B cell (primary cell): Measurements from ENCODE around the gene CNNM3. TPM values are rescaled to one million over a fixed set of nuclear protein-coding genes. Genes with fewer than 3 reads are reported as not detected.

ENCODE experiments used
- ATAC-seq: fragments of 200-7000 bp; cut with Tn5 transposase; one replicate; pipeline ENCODE4 v1.10.0; 2021; ENCODE audit warnings: low read depth, mild to moderate bottlenecking, moderate number of reproducible peaks, moderate library complexity
- CTCF ChIA-PET: fragments of 350-600 bp; sonication (Branson Sonifier 250); formaldehyde crosslinking; loops from one replicate; lab custom pipeline; 2021; ENCODE audit warnings: antibody characterized with exemption, inconsistent platforms; lab: Charles Lee
- POLR2A ChIA-PET: fragments of 350-600 bp; sonication (Branson Sonifier 250); formaldehyde crosslinking; loops from one replicate; lab custom pipeline; 2021; ENCODE audit warnings: antibody characterized with exemption; lab: Charles Lee
- DNase-seq: peaks from one replicate; pipeline ENCODE4 v3.0.0; 2013
- H2AFZ ChIP-seq: 2 replicates; pipeline ENCODE4 v1.6.1; 2012; ENCODE audit warnings: mild to moderate bottlenecking, low read depth, low read length; ENCODE audit not compliant: insufficient read depth, poor library complexity, severe bottlenecking
- H3K27ac ChIP-seq, 2 donors: 1 replicate in 1 of 2; 2 replicates in 1 of 2; pipeline ENCODE4 v1.5.1; 2012 to 2013; ENCODE audit warnings: low read length in 2 of 2, mild to moderate bottlenecking in 2 of 2, moderate library complexity in 1 of 2
- H3K27me3 ChIP-seq, 4 experiments: fragments of 200-600 bp in 1 of 4; sonication (generic) in 1 of 4; replicated peaks in 1 of 4; 1 replicate in 2 of 4; 2 replicates in 2 of 4; pipeline versions ENCODE4 v1.6.1 to v1.7.0; 2013 to 2016; ENCODE audit warnings: low read length in 3 of 4, mild to moderate bottlenecking in 2 of 4, mixed read lengths in 1 of 4, moderate library complexity in 1 of 4; ENCODE audit not compliant: insufficient read depth in 4 of 4, control insufficient read depth in 3 of 4; ENCODE audit errors: control extremely low read depth in 1 of 4
- H3K36me3 ChIP-seq, 2 experiments: replicated peaks in 1 of 2; 1 replicate in 1 of 2; 2 replicates in 1 of 2; pipeline versions ENCODE4 v1.6.1 to v1.7.1; 2013; ENCODE audit warnings: low read length in 1 of 2; ENCODE audit not compliant: insufficient read depth in 2 of 2, control insufficient read depth in 1 of 2; ENCODE audit errors: control extremely low read depth in 1 of 2, extremely low read depth in 1 of 2
- H3K4me1 ChIP-seq, 2 donors: fragments of 200-600 bp in 1 of 2; sonication (generic) in 1 of 2; 1 replicate in 1 of 2; 2 replicates in 1 of 2; pipeline versions ENCODE4 v1.5.1 to v1.6.1; 2013 to 2017; ENCODE audit warnings: low read length in 2 of 2; ENCODE audit not compliant: control insufficient read depth in 2 of 2, insufficient read depth in 2 of 2
- H3K4me2 ChIP-seq: replicated peaks from 2 replicates; pipeline ENCODE3; 2012; ENCODE audit warnings: mild to moderate bottlenecking, low read depth, low read length; ENCODE audit not compliant: poor library complexity, severe bottlenecking
- H3K4me3 ChIP-seq, 5 experiments: fragments of 200-600 bp in 1 of 5; sonication (generic) in 1 of 5; 1 replicate in 3 of 5; 2 replicates in 2 of 5; pipeline versions ENCODE4 v1.5.1 to v1.7.0; 2011 to 2016; ENCODE audit warnings: low read length in 4 of 5, mild to moderate bottlenecking in 4 of 5, low read depth in 2 of 5, control low read depth in 1 of 5, moderate library complexity in 1 of 5; ENCODE audit not compliant: insufficient read depth in 1 of 5; ENCODE audit errors: control extremely low read depth in 1 of 5, extremely low read depth in 1 of 5
- H3K79me2 ChIP-seq: fragments of 200-600 bp; sonication (generic); one replicate; pipeline ENCODE4 v1.6.0; 2016; ENCODE audit warnings: low read length; ENCODE audit not compliant: control insufficient read depth, insufficient read depth
- H3K9ac ChIP-seq: fragments of 200-600 bp; sonication (generic); 2 replicates; pipeline ENCODE4 v1.6.1; 2017; ENCODE audit warnings: mild to moderate bottlenecking, low read length, moderate library complexity
- H3K9me3 ChIP-seq, 3 donors: one replicate each; pipeline versions ENCODE4 v1.6.1 to v1.7.1; 2013; ENCODE audit warnings: low read length in 2 of 3; ENCODE audit not compliant: control insufficient read depth in 2 of 3, insufficient read depth in 1 of 3; ENCODE audit errors: control extremely low read depth in 1 of 3
- H4K20me1 ChIP-seq: 2 replicates; pipeline ENCODE4 v1.6.0; 2012; ENCODE audit warnings: mild to moderate bottlenecking, low read length; ENCODE audit not compliant: insufficient read depth, control insufficient read depth, poor library complexity, severe bottlenecking
- H3K27ac Mint-ChIP-seq: one replicate; pipeline ENCODE4 v1.8.0; 2021; ENCODE audit warnings: mixed read lengths
- H3K27me3 Mint-ChIP-seq: one replicate; pipeline ENCODE4 v1.8.0; 2021; ENCODE audit warnings: mixed read lengths
- H3K4me1 Mint-ChIP-seq: one replicate; pipeline ENCODE4 v1.8.0; 2021; ENCODE audit warnings: mixed read lengths
- H3K4me3 Mint-ChIP-seq: one replicate; pipeline ENCODE4 v1.8.0; 2021; ENCODE audit warnings: mixed read lengths
- H3K9me3 Mint-ChIP-seq: one replicate; pipeline ENCODE4 v1.8.0; 2022; ENCODE audit warnings: mixed read lengths; ENCODE audit not compliant: insufficient read depth
- EZH2 ChIP-seq: IDR thresholded peaks from 2 replicates; pipeline ENCODE4 v1.6.1; 2012; ENCODE audit warnings: borderline replicate concordance, low read depth, mild to moderate bottlenecking, moderate library complexity, low read length; ENCODE audit not compliant: insufficient read depth, poor library complexity, severe bottlenecking
- WGBS: methylation state at CpG from one replicate; pipeline ENCODE4 v1.1.5; 2013; ENCODE audit warnings: missing lambda C conversion rate; ENCODE audit not compliant: insufficient coverage; 5-methylcytosine and 5-hydroxymethylcytosine counted together
- intact Hi-C: fragments of 100-400 bp; cut with micrococcal nuclease; formaldehyde crosslinking; loops from one replicate; pipeline ENCODE4 v1.10.0; 2022
- polyA plus RNA-seq: library from polyadenylated mRNA; depleted of rRNA; stranded (reverse); fragments of >200 nt; gene quantifications from 2 replicates; pipeline ENCODE4 v1.2.3, GENCODE V29; 2012
- total RNA-seq, 2 donors: library from RNA; stranded (reverse); fragments of 120-200 nt in 1 of 2; gene quantifications; 1 replicate in 1 of 2; 2 replicates in 1 of 2; pipeline versions ENCODE4 v1.2.3 to v1.2.4, GENCODE V29; 2013 to 2022
- TF ChIP-seq, protein P1 (sequence below): fragments of 200-600 bp; IDR thresholded peaks from one replicate; pipeline ENCODE4 v1.8.0; 2022; ENCODE audit warnings: antibody characterized with exemption, mild to moderate bottlenecking

Gene CNNM3
- total and polyA plus RNA-seq, 2 donors (not counting 1 experiment from before 2014, with no cell fraction given) = 28.8 to 54.7 TPM

GRCh38 chr2:96819128-96819875 is 3.2 kb downstream of the CNNM3 start:
- intact Hi-C loops = loop anchor here (5.0 kb wide), 2 partner anchors 282 to 482 kb away; partner anchors contain the start of genes ARID5A and NCAPH
- Mint-ChIP-seq H3K4me1 (peaks cover 61% of the 10 kb centered on the region), H3K27ac (peak overlapping the region; percentile 6), H3K4me3 (peak overlapping the region; percentile 84), H3K9me3 (no peaks in the 10 kb centered on the region), H3K27me3 (no peaks in the 10 kb centered on the region)
- TF ChIP-seq EZH2 = no peak
- TF ChIP-seq, protein P1, sequence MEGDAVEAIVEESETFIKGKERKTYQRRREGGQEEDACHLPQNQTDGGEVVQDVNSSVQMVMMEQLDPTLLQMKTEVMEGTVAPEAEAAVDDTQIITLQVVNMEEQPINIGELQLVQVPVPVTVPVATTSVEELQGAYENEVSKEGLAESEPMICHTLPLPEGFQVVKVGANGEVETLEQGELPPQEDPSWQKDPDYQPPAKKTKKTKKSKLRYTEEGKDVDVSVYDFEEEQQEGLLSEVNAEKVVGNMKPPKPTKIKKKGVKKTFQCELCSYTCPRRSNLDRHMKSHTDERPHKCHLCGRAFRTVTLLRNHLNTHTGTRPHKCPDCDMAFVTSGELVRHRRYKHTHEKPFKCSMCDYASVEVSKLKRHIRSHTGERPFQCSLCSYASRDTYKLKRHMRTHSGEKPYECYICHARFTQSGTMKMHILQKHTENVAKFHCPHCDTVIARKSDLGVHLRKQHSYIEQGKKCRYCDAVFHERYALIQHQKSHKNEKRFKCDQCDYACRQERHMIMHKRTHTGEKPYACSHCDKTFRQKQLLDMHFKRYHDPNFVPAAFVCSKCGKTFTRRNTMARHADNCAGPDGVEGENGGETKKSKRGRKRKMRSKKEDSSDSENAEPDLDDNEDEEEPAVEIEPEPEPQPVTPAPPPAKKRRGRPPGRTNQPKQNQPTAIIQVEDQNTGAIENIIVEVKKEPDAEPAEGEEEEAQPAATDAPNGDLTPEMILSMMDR = no peak
- H3K27me3 ChIP-seq = no peaks in the 10 kb centered on the region
- H2AFZ ChIP-seq = no peak overlapping the region
- H3K4me1 ChIP-seq = peaks cover 34 to 37% of the 10 kb centered on the region in 2 donors
- H3K9me3 ChIP-seq = no peaks in the 10 kb centered on the region
- ATAC-seq (no peak), DNase-seq (no peak)
- H3K9ac ChIP-seq = no peak overlapping the region
- H4K20me1 ChIP-seq = peaks cover 70% of the 10 kb centered on the region
- H3K27ac ChIP-seq = no peak overlapping the region
- no peak overlapping the region for H3K4me3 ChIP-seq
- H3K36me3 ChIP-seq = peaks cover 0 to 29% of the 10 kb centered on the region in 2 experiments
- peak overlapping the region; percentile 47 for H3K4me2 ChIP-seq
- ChIA-PET CTCF (interaction anchor here (0.8 to 1.4 kb wide), 3 partner anchors 17 to 56 kb away, joined by 3 to 4 read pairs (median 3); no protein-coding TSS in a partner anchor), POLR2A (interaction anchor here (0.6 kb wide), 2 partner anchors 10 to 25 kb away, joined by 4 read pairs; no protein-coding TSS in a partner anchor)
- 83% methylated on average over 10 of the region's 10 CpGs for WGBS
- H3K79me2 ChIP-seq = peaks cover 66% of the 10 kb centered on the region
